Right forelimb (tissue), 1 donor: ENCODE measurements around the gene POU2F2.
"Not testable (repeated sequence)": the region's sequence is repeated elsewhere in the genome, so short reads cannot be mapped to it uniquely, and the experiment has no call there.

ENCODE experiments used
- DNase-seq: peaks from one replicate; pipeline ENCODE4 v3.0.0-alpha.2; 2018

POU2F2 gene

DNA sequence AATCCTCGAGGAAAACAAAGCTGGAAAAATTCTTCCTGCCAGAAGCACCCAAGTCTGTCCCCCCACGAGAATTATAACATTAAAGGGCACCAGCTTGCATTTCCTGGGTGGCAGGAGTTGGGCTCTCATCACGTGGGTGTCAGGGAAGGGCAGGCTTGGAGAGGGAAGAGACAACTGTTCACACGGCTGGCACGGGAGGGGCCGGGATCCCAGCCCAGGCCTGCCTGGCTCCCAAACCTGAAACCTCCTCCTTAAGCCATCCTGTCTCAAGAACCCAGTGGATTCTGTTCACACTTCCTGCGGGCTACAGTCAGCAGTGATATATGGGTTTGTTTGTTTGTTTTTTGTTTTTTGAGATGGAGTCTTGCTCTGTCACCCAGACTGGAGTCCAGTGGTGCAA, 74.4 kb downstream of the POU2F2 start:
- DNase-seq, result no peak

DNA sequence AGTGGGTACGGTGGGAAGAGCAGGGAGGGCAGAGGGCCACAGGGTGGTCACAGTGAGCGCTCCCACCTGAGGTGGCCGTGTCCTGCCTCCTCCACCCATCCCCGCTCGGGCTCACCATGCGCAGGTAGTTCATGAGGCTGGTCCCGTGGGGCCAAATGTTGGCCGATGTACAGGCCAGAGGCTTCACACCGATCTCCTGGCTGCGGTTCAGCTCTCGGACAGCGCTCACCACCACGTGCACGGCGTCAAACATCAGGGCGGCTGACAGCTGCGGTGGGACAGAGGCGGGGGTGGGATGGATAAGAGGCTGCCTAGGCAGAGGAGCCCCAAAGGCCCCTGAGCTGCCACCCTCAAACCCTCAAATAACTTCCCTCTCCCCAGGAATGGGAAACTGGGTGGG, 78.0 kb downstream of the POU2F2 start:
- no peak for DNase-seq

DNA sequence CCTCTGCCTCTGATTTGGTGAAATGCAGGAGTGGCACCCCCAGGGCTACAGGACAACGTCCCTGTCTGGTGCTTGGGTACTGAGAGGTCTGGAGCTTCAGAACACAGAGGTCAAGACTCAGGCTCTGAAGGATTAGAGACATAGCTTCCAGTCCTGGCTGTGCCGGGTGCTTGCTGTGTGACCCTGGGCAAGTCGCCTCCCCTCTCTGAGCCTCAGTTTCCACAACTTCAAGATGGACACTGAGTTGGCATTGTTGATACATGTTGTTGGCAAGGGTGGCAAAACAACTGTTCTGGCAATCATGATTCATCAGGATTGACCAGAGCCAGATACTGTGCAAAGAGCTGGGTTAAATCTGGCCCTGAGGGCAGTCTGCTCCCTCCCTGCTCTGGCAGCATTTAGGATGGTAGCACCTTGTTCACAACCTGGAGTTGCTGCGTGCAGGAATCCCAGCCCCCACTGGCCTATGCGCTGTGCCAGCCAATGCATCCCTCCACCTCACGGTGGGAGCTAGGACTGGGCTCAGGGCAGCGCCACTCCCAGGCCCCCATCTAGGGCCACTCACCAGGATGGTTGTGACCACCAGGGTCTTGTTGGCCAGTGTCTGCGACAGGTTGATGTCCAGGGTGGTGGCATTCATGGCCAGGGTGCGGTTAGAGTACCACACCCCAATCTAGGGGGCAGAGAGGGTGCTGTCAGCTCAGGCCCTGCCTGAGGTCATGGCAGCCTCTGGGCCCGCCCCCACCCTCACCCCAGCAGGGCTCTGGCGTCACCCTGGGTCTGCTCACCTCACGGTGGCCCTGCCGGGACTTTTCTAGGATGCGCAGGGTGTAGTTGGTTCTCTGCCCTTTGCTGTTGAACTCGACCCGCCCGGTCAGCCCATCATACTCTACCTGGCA, 79.0 kb downstream of the POU2F2 start:
- no peak for DNase-seq

DNA sequence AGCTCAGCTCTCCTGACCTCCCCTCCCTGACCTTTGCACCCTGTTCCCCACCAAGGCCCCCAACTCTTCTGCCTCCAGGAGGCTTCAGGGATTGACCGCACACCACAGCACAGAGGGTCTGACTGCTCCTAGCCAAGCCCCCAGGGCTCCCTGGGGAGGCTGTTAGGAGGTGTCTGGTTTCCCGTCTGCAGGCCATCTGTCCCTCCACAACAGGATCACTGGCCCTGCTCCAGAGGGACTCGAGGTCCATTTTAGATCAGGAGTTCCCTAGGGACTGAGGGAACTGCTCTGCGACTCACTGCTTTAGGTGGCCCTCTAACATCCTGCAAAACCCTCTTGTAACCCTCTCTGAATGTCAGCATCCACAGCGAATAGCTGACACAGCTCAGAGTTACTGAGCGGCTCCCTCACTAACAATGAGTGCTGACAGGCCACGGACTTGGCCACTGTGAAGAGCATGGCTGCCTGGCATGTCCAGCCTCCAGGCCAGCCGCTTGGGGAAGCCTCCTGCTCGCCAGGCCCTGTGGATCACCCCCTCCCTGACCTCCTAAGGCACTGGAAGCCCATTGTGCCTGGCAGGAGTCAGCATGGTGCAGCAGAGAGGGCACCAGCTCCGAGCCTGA, 79.9 kb downstream of the POU2F2 start:
- DNase-seq, result no peak

DNA sequence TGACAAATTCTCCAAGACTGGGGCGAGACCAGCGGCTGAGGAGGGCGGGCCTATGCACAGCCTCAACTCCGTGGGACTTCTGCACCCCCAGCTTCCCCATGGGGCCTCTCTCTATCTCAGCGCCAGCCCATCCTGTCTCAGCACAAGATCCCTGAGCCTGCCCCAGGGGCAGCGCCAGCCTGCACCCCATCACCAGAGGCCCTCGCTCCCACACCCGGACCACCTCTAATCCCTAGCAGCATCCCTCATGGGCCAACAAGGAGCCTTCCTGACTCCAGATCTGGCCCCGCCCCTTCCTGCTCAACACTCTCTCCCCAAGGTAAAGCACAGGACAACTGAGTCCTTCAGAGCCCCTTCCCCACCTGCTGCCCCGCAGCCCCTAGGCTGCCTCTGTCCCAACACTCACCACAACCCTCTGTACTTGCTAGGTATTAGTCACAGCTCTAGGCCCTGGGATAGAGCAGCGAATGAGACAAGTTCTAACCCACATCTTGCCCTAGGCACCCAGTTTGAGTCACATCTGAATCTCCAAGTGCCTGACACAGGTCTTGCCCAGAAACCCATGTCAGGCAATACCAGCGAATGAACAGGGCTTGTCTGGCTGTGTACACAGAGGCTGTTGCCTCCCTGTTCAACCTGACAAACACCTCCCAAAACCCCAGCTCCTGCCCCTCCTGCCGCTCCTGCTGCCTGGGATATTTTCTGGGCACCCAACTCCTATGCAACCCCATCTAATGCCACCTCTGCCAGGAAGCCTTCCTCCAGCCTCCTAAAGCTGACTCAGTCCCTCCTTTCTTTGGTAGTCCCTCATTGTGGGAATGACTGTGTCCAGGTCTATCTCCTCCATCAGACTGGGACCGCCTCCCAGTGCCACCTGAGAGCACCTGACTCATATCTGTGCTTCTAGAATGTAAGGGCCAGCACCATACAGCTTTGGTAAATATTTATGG, 80.8 kb downstream of the POU2F2 start:
- DNase-seq, result no peak

DNA sequence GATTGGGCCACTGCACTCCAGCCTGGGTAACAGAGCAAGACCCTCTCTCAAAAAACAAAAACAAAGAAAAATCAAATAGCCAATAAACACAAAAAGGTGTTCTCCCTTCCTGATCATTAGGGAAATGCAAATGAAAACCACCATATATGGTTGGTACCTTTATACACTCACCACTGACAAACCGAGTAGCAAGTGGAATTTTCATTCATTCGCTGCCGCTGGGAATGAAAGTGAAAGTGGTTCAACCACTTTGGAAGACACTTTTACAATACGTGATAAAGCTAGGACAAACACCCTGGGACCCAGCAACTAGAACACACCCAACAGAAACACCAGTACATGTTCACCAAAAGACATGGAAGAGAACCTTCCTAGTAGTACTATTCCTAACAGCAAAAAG, 83.3 kb downstream of the POU2F2 start:
- DNase-seq, result no peak

DNA sequence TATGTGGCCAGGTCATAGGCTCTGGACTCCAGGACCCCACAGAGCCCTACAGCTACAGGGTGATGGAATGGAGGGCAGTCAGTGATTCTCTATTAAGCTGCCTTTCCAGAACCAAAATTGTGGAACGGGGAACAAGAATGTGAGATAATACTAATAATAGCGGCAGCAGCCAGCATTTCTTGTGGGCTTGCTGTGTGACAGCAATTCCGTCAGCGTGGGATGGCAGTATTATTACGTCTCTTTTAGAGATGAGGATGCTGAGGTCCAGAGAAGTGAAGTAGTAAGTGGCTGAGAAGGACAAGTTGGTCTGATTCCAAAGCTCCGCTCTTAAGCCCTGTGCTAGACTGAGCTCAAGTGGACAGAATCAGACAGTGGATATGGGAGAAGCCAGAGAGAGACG, 86.7 kb downstream of the POU2F2 start:
- DNase-seq, result no peak

DNA sequence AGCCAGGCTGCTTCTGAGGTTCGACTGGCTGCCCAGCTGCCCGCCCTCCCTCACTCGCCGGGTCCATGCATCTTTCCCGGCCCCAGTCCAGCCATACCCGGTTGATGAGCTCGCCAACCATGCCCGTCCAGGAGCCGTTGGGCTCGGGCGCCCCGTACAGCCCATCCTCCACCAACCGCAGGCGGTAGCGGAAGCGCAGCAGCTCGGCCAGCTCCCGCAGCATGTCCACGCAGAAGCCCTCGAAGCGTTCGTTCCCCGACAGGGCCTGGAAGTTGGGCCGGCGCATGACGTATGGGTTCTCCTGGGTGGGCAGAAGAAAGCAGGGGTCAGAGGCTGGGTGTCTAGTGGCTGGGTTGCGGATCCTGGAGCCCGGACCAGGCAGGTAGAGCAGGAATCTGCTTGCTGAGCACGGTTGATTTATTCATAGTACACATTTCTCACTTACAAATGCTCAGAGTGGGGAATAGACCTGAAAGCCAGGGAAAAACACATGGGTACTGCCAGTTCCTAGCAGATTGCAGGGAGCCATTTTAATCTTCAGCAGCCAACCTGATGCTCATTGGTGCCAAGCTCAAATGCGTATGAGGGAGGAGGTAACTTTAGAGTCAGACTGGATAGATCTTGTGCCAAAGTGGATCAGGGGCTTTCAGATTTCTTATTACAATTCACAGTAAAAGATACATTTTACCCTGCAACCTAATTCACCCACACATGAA, 89.6 kb downstream of the POU2F2 start:
- no peak for DNase-seq

DNA sequence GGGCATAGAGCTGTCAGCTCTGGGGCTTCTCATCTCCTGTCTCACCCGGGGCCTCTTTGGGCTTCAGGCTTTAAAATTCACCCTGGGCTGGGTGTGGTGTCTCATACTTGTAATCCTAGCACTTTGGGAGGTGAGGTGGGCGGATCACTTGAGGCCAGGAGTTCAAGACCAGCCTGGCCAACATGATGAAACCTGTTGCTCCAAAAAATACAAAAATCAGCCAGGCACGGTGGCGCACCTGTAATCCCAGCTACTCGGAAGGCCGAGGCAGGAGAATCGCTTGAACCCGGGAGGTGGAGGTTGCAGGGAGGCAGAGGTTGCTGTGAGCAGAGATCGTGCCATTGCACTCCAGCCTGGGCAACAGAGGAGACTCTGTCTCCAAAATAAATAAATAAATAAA, 91.8 kb downstream of the POU2F2 start:
- not testable (repeated sequence) for DNase-seq

DNA sequence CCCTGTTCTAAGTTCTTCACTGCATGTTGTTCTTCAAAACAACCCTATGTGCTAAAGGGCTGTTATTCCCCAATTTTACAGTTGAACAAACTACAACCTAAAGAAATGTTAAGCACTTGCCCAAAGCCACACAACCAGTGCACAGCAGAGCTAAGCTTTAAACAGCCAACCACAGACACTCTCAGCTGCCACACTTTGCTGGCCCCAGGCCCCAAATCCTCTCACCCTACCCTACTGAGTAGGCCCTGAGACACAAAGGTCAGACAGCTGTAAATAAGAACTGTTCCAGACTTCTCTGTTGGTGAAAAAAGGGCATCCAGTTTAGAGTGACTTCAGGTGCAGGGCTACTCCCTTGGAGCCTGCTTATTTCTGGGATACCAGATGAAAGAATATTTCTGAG, 92.2 kb downstream of the POU2F2 start:
- no peak for DNase-seq

DNA sequence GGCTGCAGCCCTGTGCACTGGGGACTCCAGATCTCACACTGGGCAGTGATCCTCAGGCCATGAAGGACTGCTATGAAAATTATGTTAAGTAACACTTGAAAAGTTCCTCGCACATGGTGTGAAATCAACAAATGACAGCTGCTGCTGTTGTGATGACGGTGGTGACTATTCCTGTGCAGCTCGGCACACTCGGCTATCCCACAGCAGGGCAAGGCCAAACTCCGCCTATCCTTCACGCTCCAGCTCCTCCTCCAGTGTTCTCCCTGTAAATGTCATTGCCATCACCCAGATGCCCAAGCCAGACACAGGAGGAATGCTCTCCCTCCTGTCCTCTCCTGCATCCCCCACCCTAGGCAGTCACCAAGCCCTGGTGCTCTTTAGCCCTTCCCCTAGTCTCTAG, 93.6 kb downstream of the POU2F2 start:
- DNase-seq, result no peak

DNA sequence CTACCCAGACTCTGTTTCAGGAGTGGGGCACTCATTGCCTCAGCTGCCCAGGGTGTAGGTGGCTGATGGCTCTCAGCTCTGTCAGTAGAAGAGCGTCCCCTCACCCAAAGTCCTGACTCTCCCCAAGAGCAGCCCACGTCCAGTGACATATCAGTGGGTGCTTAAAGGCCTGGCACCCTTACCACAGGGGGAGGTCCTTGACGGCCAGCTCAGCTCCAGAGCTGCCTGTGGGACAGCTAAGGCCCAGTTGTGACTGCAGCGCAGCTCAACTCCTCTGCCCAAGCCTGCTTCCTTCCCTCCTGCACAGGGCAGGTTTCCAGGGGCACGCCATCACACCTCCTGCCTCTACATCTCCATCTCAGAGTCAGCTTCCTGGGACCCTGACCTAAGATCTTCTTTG, 94.6 kb downstream of the POU2F2 start:
- DNase-seq, result no peak
